Fibroblast of lung (primary cell): ENCODE data around the gene ASTN2. TPM values are rescaled to one million over a fixed set of nuclear protein-coding genes. Genes with fewer than 3 reads are reported as not detected.

Experiments used
- DNase-seq, 2 donors: peaks; one replicate each; pipeline versions ENCODE4 v3.0.0 to v3.0.0-alpha.2; 2010; ENCODE audit warnings: low read depth in 2 of 2
- H2AFZ ChIP-seq: 2 replicates; pipeline ENCODE4 v1.5.1; 2012; ENCODE audit warnings: low read length, control low read depth, inconsistent platforms
- H3K27ac ChIP-seq: 2 replicates; pipeline ENCODE4 v1.5.1; 2011; ENCODE audit warnings: low read length, control low read depth; ENCODE audit not compliant: insufficient read depth
- H3K27me3 ChIP-seq: 2 replicates; pipeline ENCODE4 v1.5.1; 2011; ENCODE audit warnings: mild to moderate bottlenecking, low read length; ENCODE audit not compliant: control insufficient read depth, insufficient read depth
- H3K36me3 ChIP-seq: 2 replicates; pipeline ENCODE4 v1.5.1; 2011; ENCODE audit warnings: low read length; ENCODE audit not compliant: control insufficient read depth, insufficient read depth
- H3K4me1 ChIP-seq: 2 replicates; pipeline ENCODE4 v1.5.1; 2011; ENCODE audit warnings: low read length; ENCODE audit not compliant: control insufficient read depth, insufficient read depth; ENCODE audit errors: extremely low read depth
- H3K4me2 ChIP-seq: 2 replicates; pipeline ENCODE4 v1.5.1; 2011; ENCODE audit warnings: low read length, control low read depth; ENCODE audit not compliant: insufficient read depth; ENCODE audit errors: extremely low read depth
- H3K4me3 ChIP-seq, 4 experiments: fragments of 200-600 bp in 1 of 4; sonication (generic) in 1 of 4; replicated peaks in 1 of 4; 2 replicates each; pipeline ENCODE4 v1.5.1; 2011 to 2016; ENCODE audit warnings: low read length in 4 of 4, low read depth in 3 of 4, mild to moderate bottlenecking in 3 of 4, control low read depth in 2 of 4, inconsistent platforms in 1 of 4, mixed read lengths in 1 of 4; ENCODE audit not compliant: insufficient read depth in 1 of 4; ENCODE audit errors: control extremely low read depth in 1 of 4
- H3K79me2 ChIP-seq: 2 replicates; pipeline ENCODE4 v1.5.1; 2012; ENCODE audit warnings: mild to moderate bottlenecking, low read length, inconsistent platforms; ENCODE audit not compliant: control insufficient read depth, insufficient read depth
- H3K9ac ChIP-seq: 2 replicates; pipeline ENCODE4 v1.5.1; 2011; ENCODE audit warnings: mild to moderate bottlenecking, low read length, control low read depth; ENCODE audit not compliant: insufficient read depth
- H3K9me3 ChIP-seq: 2 replicates; pipeline ENCODE4 v1.5.1; 2012; ENCODE audit warnings: low read depth, low read length; ENCODE audit not compliant: control insufficient read depth, insufficient read depth
- H4K20me1 ChIP-seq: 2 replicates; pipeline ENCODE4 v1.5.1; 2011; ENCODE audit warnings: low read length; ENCODE audit not compliant: control insufficient read depth, insufficient read depth; ENCODE audit errors: extremely low read depth
- EZH2 ChIP-seq: IDR thresholded peaks from 2 replicates; pipeline ENCODE4 v1.5.1; 2012; ENCODE audit warnings: low read length, control low read depth, mild to moderate bottlenecking; ENCODE audit errors: missing control alignments
- polyA plus RNA-seq, 2 donors: library from polyadenylated mRNA; depleted of rRNA in 1 of 2; stranded (reverse) in 1 of 2; unstranded in 1 of 2; fragments of >200 nt; gene quantifications; 2 replicates each; pipeline ENCODE4 v1.2.1, GENCODE V29; 2011 to 2012; ENCODE audit warnings: missing spikeins in 1 of 2
- total RNA-seq: library from RNA; depleted of rRNA; stranded (reverse); fragments of >200 nt; gene quantifications from 2 replicates; pipeline ENCODE4 v1.2.1, GENCODE V29; 2014
- TF ChIP-seq, protein P1 (sequence below), 2 donors: IDR thresholded peaks in 1 of 2; conservative IDR thresholded peaks in 1 of 2; 1 replicate in 1 of 2; 2 replicates in 1 of 2; pipeline ENCODE4 v1.5.1; 2011 to 2012; ENCODE audit warnings: low read length in 2 of 2, control low read depth in 1 of 2, inconsistent platforms in 1 of 2, low read depth in 1 of 2, mild to moderate bottlenecking in 1 of 2

ASTN2 gene
- total and polyA plus RNA-seq, 2 donors (not counting 1 experiment from before 2014, with no cell fraction given) = 2.2 to 19.2 TPM

DNA sequence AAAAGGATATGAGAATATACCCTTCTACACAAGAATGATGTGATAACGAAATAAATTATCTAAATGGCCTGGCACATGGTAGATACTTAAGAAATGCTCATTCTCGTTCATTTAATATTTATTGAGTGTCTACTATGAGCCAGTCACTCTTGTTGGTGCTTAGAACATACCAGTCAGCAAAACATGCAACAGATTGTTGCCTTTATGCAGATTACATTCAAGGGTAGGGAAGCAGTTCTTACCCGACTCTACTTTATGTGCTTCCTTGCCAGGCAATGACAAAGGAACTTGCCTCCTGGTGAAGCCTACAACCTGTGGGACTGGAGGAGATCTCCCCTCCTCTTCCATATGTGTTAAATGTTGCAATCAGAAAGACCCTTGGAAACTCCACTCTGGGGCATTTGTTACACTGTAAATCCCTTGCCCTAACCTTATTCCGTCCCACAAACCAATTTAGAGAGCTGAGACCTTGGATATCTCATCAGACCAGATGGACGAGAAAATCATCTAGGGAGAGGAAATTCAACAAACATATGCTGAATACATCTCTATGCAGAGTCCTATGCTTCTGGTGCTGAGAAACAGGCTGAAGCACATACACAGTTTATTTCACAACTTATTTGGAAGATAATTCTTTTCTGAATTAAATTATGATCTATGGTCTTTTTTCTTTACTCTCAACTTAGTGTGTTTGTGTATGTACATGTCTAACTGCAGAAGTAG is 855.9 kb downstream of the ASTN2 start:
- Histone ChIP-seq H3K9me3 (no peaks in the 10 kb centered on the region), H3K9ac (no peak overlapping the region), H3K4me2 (no peak overlapping the region), H3K79me2 (no peaks in the 10 kb centered on the region), H3K4me3 (no peak overlapping the region), H4K20me1 (no peaks in the 10 kb centered on the region), H2AFZ (no peak overlapping the region), H3K27ac (no peak overlapping the region), H3K36me3 (no peaks in the 10 kb centered on the region), H3K4me1 (no peaks in the 10 kb centered on the region), H3K27me3 (no peaks in the 10 kb centered on the region)
- no peak for DNase-seq
- TF ChIP-seq EZH2 = no peak
- TF ChIP-seq, protein P1, sequence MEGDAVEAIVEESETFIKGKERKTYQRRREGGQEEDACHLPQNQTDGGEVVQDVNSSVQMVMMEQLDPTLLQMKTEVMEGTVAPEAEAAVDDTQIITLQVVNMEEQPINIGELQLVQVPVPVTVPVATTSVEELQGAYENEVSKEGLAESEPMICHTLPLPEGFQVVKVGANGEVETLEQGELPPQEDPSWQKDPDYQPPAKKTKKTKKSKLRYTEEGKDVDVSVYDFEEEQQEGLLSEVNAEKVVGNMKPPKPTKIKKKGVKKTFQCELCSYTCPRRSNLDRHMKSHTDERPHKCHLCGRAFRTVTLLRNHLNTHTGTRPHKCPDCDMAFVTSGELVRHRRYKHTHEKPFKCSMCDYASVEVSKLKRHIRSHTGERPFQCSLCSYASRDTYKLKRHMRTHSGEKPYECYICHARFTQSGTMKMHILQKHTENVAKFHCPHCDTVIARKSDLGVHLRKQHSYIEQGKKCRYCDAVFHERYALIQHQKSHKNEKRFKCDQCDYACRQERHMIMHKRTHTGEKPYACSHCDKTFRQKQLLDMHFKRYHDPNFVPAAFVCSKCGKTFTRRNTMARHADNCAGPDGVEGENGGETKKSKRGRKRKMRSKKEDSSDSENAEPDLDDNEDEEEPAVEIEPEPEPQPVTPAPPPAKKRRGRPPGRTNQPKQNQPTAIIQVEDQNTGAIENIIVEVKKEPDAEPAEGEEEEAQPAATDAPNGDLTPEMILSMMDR (conservative IDR thresholded peaks at IDR 0.05 in 1 of 2, IDR thresholded peaks at IDR 0.05 in 1 of 2; ENCODE audit: low read depth in 1 of 2, low read length in 2 of 2) = no peak

- no peak for DNase-seq
- Histone ChIP-seq H4K20me1 (no peaks in the 10 kb centered on the region), H3K79me2 (no peaks in the 10 kb centered on the region), H3K36me3 (no peaks in the 10 kb centered on the region), H2AFZ (no peak overlapping the region), H3K27me3 (no peaks in the 10 kb centered on the region), H3K4me3 (no peak overlapping the region), H3K27ac (no peak overlapping the region), H3K9me3 (no peaks in the 10 kb centered on the region), H3K4me1 (no peaks in the 10 kb centered on the region), H3K9ac (no peak overlapping the region), H3K4me2 (no peak overlapping the region)
- TF ChIP-seq, protein P1 (conservative IDR thresholded peaks at IDR 0.05 in 1 of 2, IDR thresholded peaks at IDR 0.05 in 1 of 2; ENCODE audit: low read depth in 1 of 2, low read length in 2 of 2) = no peak
- no peak for TF ChIP-seq EZH2
These were observed 856.8 kb downstream of the ASTN2 start for GRCh38 chr9:116558035-116558434.

DNA sequence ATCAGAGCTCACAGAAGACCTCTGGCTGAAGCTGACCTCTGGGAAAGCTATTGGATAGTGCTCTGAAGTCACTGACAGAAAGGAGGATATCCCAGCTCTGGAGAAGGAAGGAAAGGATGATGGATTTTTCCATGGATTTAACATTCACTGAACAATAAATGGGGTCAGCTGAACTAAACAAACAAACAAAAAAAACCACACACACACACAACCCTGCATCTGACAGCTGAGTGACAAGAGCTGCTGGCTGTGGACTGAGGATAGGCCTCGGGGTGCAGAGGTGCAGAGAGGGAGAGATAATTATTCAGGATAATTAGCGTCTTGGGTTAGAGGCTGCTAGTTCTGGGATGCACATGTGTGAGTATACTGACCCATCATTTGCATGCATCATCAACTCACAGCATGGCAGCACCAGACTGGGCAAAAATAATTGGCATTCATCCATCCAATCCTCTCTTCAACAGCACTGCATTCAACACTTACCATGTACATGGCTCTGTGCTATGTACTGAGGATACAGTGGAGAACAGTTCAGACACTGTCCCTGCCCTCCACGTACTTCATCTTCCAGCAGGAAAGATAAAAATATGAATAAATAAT is 859.2 kb downstream of the ASTN2 start:
- Histone ChIP-seq H3K27me3 (no peaks in the 10 kb centered on the region), H3K9ac (no peak overlapping the region), H3K4me1 (peaks cover 7% of the 10 kb centered on the region), H2AFZ (no peak overlapping the region), H3K79me2 (no peaks in the 10 kb centered on the region), H3K36me3 (no peaks in the 10 kb centered on the region), H3K9me3 (no peaks in the 10 kb centered on the region), H3K27ac (no peak overlapping the region), H3K4me2 (no peak overlapping the region), H4K20me1 (no peaks in the 10 kb centered on the region), H3K4me3 (no peak overlapping the region)
- no peak for DNase-seq
- TF ChIP-seq, protein P1 (conservative IDR thresholded peaks at IDR 0.05 in 1 of 2, IDR thresholded peaks at IDR 0.05 in 1 of 2; ENCODE audit: low read depth in 1 of 2, low read length in 2 of 2) = no peak
- TF ChIP-seq EZH2 = no peak
